Osteoblast (primary cell): Measurements from ENCODE around the gene SYCN. TPM values are rescaled to one million over a fixed set of nuclear protein-coding genes. Genes with fewer than 3 reads are reported as not detected.

Source experiments
- DNase-seq: peaks from one replicate; pipeline ENCODE4 v3.0.0; 2011; ENCODE audit warnings: low spot score, mixed read lengths; ENCODE audit not compliant: insufficient read length; ENCODE audit errors: missing footprints
- H2AFZ ChIP-seq: 2 replicates; pipeline ENCODE4 v1.6.0; 2011; ENCODE audit warnings: mild to moderate bottlenecking, low read length
- H3K27ac ChIP-seq: 2 replicates; pipeline ENCODE4 v1.5.1; 2011; ENCODE audit warnings: mild to moderate bottlenecking, low read depth, low read length, moderate library complexity
- H3K27me3 ChIP-seq: 2 replicates; pipeline ENCODE4 v1.6.0; 2012; ENCODE audit warnings: mild to moderate bottlenecking, control low read depth, inconsistent platforms, low read length, moderate library complexity; ENCODE audit not compliant: insufficient read depth
- H3K36me3 ChIP-seq: 2 replicates; pipeline ENCODE4 v1.5.1; 2011; ENCODE audit warnings: mild to moderate bottlenecking, low read length, control low read depth, moderate library complexity; ENCODE audit not compliant: insufficient read depth
- H3K4me1 ChIP-seq: 2 replicates; pipeline ENCODE4 v1.5.1; 2011; ENCODE audit warnings: mild to moderate bottlenecking, low read length, control low read depth, moderate library complexity; ENCODE audit not compliant: insufficient read depth
- H3K4me2 ChIP-seq: 2 replicates; pipeline ENCODE4 v1.6.0; 2011; ENCODE audit warnings: mild to moderate bottlenecking, low read length; ENCODE audit not compliant: insufficient read depth
- H3K4me3 ChIP-seq: fragments of 200-600 bp; sonication (generic); 3 replicates; pipeline ENCODE4 v1.5.1; 2012; ENCODE audit warnings: mild to moderate bottlenecking, low read length, inconsistent platforms; ENCODE audit not compliant: insufficient read depth
- H3K79me2 ChIP-seq: 2 replicates; pipeline ENCODE4 v1.6.0; 2012; ENCODE audit warnings: mild to moderate bottlenecking, low read length, control low read depth, inconsistent platforms; ENCODE audit not compliant: insufficient read depth
- H3K9me3 ChIP-seq: 2 replicates; pipeline ENCODE4 v1.5.1; 2011; ENCODE audit warnings: low read depth, low read length, control low read depth
- H4K20me1 ChIP-seq: 2 replicates; pipeline ENCODE4 v1.6.0; 2012; ENCODE audit warnings: mild to moderate bottlenecking, low read length, control low read depth; ENCODE audit not compliant: insufficient read depth
- CTCF ChIP-seq: IDR thresholded peaks from 2 replicates; pipeline ENCODE4 v1.5.1; 2011; ENCODE audit warnings: mild to moderate bottlenecking, low read depth, low read length, moderate library complexity; ENCODE audit errors: extremely low read depth
- total RNA-seq: library from RNA; depleted of rRNA; stranded (reverse); fragments of >200 nt; gene quantifications from 2 replicates; pipeline ENCODE4 v1.2.3, GENCODE V29; 2012

SYCN gene
- total RNA-seq, 1 donor, result not detected

GRCh38 chr19:39237200-39238184 lies 33.4 kb upstream of the SYCN start:
- H4K20me1 ChIP-seq, result no peaks in the 10 kb centered on the region
- no peak overlapping the region for H3K4me2 ChIP-seq
- no peaks in the 10 kb centered on the region for H3K9me3 ChIP-seq
- H3K4me3 ChIP-seq, result no peak overlapping the region
- H3K27me3 ChIP-seq, result peaks cover 5% of the 10 kb centered on the region
- H2AFZ ChIP-seq, result no peak overlapping the region
- H3K36me3 ChIP-seq, result no peaks in the 10 kb centered on the region
- peak; percentile 52 for DNase-seq
- H3K79me2 ChIP-seq, result no peaks in the 10 kb centered on the region
- no peaks in the 10 kb centered on the region for H3K4me1 ChIP-seq
- TF ChIP-seq CTCF, result no peak
- no peak overlapping the region for H3K27ac ChIP-seq

- TF ChIP-seq CTCF, result no peak
- no peaks in the 10 kb centered on the region for H3K4me1 ChIP-seq
- no peak overlapping the region for H2AFZ ChIP-seq
- DNase-seq, result no peak
- H3K79me2 ChIP-seq, result no peaks in the 10 kb centered on the region
- H3K27ac ChIP-seq, result no peak overlapping the region
- H4K20me1 ChIP-seq, result no peaks in the 10 kb centered on the region
- peaks cover 5% of the 10 kb centered on the region for H3K27me3 ChIP-seq
- H3K9me3 ChIP-seq, result no peaks in the 10 kb centered on the region
- H3K36me3 ChIP-seq, result no peaks in the 10 kb centered on the region
- H3K4me2 ChIP-seq, result no peak overlapping the region
- H3K4me3 ChIP-seq, result no peak overlapping the region
These were observed 32.5 kb upstream of the SYCN start for GRCh38 chr19:39236527-39236926.

- no peaks in the 10 kb centered on the region for H3K36me3 ChIP-seq
- no peak overlapping the region for H3K27ac ChIP-seq
- H3K4me3 ChIP-seq, result no peak overlapping the region
- no peak overlapping the region for H2AFZ ChIP-seq
- no peaks in the 10 kb centered on the region for H3K4me1 ChIP-seq
- no peaks in the 10 kb centered on the region for H3K79me2 ChIP-seq
- DNase-seq, result no peak
- no peak overlapping the region for H3K4me2 ChIP-seq
- no peak for TF ChIP-seq CTCF
- peaks cover under 1% of the 10 kb centered on the region for H3K27me3 ChIP-seq
- H4K20me1 ChIP-seq, result no peaks in the 10 kb centered on the region
- no peaks in the 10 kb centered on the region for H3K9me3 ChIP-seq
These were observed 28.6 kb upstream of the SYCN start for GRCh38 chr19:39232708-39233107.

- Histone ChIP-seq H3K79me2 (no peaks in the 10 kb centered on the region), H3K4me1 (no peaks in the 10 kb centered on the region), H3K4me2 (no peak overlapping the region), H3K27me3 (peaks cover 7% of the 10 kb centered on the region), H3K4me3 (no peak overlapping the region), H2AFZ (no peak overlapping the region), H3K36me3 (no peaks in the 10 kb centered on the region), H4K20me1 (no peaks in the 10 kb centered on the region), H3K9me3 (no peaks in the 10 kb centered on the region), H3K27ac (no peak overlapping the region)
- TF ChIP-seq CTCF, result no peak
- no peak for DNase-seq
These were observed 26.2 kb upstream of the SYCN start for GRCh38 chr19:39230096-39230764.
